Omental fat pad (tissue), 4 donors: Measurements from ENCODE around the gene IQCC. TPM values are rescaled to one million over a fixed set of nuclear protein-coding genes. Genes with fewer than 3 reads are reported as not detected.

ENCODE experiments used
- ATAC-seq: fragments of 150-250 bp; one replicate; pipeline ENCODE4 v1.9.1; 2016; ENCODE audit warnings: mild to moderate bottlenecking, moderate library complexity; ENCODE audit not compliant: low FRiP score
- DNase-seq: peaks from one replicate; pipeline ENCODE4 v3.0.0-alpha.2; 2019; ENCODE audit warnings: low spot score
- total RNA-seq, 4 donors: library from RNA; depleted of rRNA; stranded (reverse); fragments of >200 nt; gene quantifications; one replicate each; pipeline ENCODE4 v1.1.0, GENCODE V29; 2016
- TF ChIP-seq, protein P1 (sequence below), 3 donors: fragments of 450-650 bp; IDR thresholded peaks; one replicate each; pipeline ENCODE4 v1.5.1; 2016 to 2017; ENCODE audit warnings: antibody characterized with exemption in 3 of 3, mild to moderate bottlenecking in 3 of 3, moderate library complexity in 2 of 3

IQCC gene
- total RNA-seq, 4 donors from 2014 or later = 0.60 to 1.9 (median 1.2) TPM

DNA sequence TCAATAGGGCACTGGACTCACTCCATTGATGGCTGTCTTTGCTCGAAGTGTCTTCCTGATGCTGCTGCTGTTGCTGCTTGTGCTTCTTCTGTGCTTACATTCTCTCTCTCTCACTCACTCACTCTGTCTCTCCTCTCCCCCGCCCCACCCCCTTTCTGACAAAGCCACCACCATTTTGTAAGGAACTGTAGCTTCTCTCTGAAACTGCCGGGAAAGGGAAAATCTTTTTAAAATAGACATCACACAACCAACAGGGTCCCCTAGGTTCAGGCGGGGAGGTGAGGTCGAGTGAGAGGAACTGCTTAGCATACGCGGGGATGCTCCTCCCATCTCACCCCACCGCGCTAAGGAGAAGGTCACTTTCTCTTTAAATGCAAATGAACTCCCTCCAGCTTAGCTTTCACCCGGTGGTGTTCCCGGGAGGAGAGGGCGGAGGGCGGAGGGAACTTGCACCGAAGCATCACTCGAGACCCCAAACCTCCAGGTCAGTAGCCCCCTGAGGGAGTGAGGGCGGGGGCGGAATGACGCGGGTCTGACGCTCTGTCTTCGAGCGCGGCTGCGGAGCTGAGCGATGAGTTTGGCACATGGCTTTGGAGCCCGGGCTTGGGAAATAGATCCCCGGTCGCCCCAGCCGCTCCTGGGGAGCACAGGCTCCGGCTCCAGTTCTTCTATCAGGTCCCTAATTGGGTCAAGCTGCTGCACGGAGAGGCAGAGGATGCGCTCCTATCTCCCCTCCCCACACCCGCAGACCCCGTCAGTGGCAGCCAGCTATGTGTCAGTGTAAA is 5.1 kb upstream of the IQCC start, which contains the start of gene CCDC28B:
CCDC28B (plus strand) TSS at position 370 of the 785 bp plus-strand sequence. CDS start 1,341 bp downstream, outside the sequence.
- TF ChIP-seq, protein P1, sequence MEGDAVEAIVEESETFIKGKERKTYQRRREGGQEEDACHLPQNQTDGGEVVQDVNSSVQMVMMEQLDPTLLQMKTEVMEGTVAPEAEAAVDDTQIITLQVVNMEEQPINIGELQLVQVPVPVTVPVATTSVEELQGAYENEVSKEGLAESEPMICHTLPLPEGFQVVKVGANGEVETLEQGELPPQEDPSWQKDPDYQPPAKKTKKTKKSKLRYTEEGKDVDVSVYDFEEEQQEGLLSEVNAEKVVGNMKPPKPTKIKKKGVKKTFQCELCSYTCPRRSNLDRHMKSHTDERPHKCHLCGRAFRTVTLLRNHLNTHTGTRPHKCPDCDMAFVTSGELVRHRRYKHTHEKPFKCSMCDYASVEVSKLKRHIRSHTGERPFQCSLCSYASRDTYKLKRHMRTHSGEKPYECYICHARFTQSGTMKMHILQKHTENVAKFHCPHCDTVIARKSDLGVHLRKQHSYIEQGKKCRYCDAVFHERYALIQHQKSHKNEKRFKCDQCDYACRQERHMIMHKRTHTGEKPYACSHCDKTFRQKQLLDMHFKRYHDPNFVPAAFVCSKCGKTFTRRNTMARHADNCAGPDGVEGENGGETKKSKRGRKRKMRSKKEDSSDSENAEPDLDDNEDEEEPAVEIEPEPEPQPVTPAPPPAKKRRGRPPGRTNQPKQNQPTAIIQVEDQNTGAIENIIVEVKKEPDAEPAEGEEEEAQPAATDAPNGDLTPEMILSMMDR (IDR thresholded peaks at IDR 0.05) = no peak
- peak; percentile 69 for DNase-seq

DNA sequence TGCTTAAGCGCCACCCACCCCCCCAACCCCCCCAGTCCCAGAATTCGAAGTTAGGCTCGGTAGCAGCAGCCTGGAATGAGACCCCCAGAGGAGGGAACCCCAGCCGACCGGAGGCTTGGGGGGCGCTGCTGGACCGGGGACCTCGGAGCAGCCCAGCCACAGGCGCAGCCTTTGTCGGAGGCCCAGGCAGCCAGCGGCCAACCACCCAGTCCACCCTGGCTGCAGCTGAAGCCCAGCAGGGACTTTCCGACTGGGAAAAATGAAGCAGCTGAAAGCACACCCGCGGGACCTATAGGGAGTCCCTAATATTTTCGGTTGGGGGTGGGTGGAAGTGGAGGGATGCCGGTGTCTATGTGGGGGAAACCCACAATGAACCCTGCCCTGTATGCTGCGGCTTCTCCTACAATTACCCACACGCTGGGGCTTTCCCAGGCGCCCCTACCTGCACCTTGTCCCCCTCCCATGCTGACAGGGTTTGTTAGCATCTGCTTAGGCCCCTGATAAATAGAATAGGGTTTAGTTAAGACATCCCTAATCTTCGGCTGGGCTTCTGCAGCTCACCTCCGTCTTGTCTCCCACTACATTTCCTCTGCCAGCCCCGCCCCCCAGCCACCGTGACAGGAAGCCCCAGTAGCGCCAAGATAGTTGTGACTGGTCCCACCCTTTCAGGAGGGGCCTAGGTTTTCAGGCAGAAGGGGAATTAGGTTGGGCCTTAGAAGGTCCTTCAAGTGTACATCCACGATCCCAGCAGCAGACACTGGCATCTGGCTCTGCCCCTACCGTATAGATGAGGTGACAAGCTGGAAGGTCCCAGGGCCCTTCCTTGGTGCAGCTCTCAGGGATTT is 4.2 kb upstream of the IQCC start:
- DNase-seq (no peak), ATAC-seq (peak; percentile 30)
- TF ChIP-seq, protein P1 (IDR thresholded peaks at IDR 0.05) = no peak

More for the DNA sequence above, 5.1 kb upstream of the IQCC start, which contains the start of gene CCDC28B:
- peak; percentile 52 for ATAC-seq

- TF ChIP-seq, protein P1 (IDR thresholded peaks at IDR 0.05) = no peak
- no peak for DNase-seq
- no peak for ATAC-seq
Observed at GRCh38 chr1:32204943-32205361, 519 bp upstream of the IQCC start.

DNA sequence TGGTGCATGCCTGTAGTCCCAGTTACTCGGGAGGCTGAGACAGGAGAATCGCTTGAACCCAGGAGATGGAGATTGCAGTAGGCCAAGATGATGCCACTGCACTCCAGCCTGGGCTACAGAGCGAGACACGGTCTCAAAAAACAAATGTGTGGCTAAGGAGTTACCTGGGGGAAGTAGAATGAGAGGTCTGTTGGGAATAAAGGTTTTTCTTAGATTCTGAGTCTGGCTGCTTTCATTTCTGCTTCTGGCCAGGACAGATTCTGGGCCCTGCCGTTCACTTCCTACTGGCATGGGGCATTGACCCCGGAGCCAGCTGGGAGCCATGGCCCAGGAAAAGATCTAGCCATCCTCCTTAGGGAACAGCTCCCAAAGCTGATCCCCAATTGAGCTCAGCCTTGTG is 3.0 kb downstream of the IQCC start:
- ATAC-seq = no peak
- TF ChIP-seq, protein P1 (IDR thresholded peaks at IDR 0.05) = no peak
- no peak for DNase-seq

DNA sequence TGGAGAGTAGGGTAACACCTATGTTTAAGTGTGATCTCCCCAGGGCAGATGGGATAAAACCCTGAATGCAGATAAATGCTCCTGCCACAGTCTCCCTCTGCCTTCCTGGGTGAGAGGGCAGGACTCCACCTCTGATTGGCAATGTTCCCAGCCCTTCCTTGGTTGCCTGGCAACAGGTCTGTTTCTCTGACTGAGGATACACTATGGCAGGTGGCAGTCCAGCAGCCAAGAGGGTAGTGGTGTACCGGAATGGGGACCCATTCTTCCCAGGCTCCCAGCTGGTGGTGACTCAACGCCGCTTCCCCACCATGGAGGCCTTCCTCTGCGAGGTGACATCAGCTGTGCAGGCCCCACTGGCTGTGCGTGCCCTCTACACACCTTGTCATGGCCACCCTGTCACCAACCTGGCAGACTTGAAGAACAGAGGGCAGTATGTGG is 3.4 kb downstream of the IQCC start, which contains the start of gene DCDC2B:
DCDC2B (plus strand) TSS at position 199 of the 438 bp plus-strand sequence; CDS start at position 204, 5 bp downstream.
- TF ChIP-seq, protein P1 (IDR thresholded peaks at IDR 0.05) = no peak
- ATAC-seq = no peak
- DNase-seq = no peak

DNA sequence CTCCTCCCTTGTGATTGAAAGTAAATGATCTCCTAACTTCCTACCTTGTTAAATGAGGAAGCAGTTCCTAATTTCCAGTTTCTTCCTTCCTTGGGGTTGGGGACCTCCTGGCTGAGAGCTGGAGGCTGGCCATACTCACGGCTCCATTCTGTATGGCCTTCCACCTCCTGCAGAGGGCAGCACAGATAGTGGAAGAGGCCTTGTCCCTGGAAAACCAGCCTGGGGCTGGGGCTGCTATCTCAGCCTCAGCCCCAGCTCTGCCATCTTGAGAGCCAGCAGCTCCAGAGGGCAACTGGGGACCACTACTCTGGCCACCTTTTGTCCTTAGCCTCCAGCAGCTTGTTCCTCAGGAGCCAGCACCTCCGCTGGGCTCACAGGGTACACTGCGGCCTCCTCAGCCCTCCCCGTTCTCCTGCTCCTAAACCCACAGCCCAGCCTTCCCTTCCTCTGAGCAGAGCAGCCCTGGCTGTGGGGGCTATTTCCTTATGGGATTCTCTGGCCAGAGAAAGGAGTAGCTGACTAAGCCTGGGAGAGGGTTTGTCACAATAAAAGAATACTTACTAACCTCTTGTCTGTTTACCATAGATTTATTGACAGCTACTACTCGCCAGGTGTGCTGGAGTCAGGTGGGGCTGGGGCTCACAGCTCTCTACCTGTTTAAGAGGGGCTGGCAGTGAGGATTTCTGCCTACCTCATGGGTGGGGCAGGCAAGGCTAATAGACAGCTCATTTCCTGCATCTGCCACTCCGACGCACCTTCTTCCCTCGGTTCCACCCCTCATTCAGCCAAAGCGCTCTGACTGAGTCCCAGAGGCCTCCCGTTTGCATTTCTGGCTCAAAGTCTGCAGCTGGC is 10.4 kb downstream of the IQCC start:
- TF ChIP-seq, protein P1 (IDR thresholded peaks at IDR 0.05) = no peak
- DNase-seq (no peak), ATAC-seq (peak; percentile 74)
